ENCODE measurements around the gene MRPL12. TPM values are rescaled to one million over a fixed set of nuclear protein-coding genes. Genes with fewer than 3 reads are reported as not detected.

MRPL12 gene
- total and polyA plus RNA-seq, 4 experiments from 2014 or later: 21.9 to 47.5 (median 34.0) TPM

- H3K9me3 ChIP-seq (ENCODE audit: control insufficient read depth in 1 of 2, low read length in 2 of 2): no peaks in the 10 kb centered on the region
- H3K27ac ChIP-seq (ENCODE audit: low read depth, low read length): no peak overlapping the region
- intact Hi-C loops (cut with micrococcal nuclease): no loop called here
- ChIA-PET POLR2A (ENCODE audit: partially characterized antibody) (interaction anchor here (1.2 to 4.9 kb wide), 4 partner anchors 14 to 40 kb away, joined by 4 to 65 read pairs (median 7); partner anchors contain the start of genes ARL16, HGS, NPLOC4 and TSPAN10), CTCF (ENCODE audit: partially characterized antibody) (no interaction called here)
- H3K36me3 ChIP-seq (ENCODE audit: insufficient read depth, low read length): no peaks in the 10 kb centered on the region
- H3K4me3 Mint-ChIP-seq: no peak overlapping the region
- H3K4me3 ChIP-seq (ENCODE audit: low read length in 2 of 2): no peak overlapping the region
- peak overlapping the region in 3 of 7 donors; percentile 17 to 98 (median 97) for H3K27ac Mint-ChIP-seq
- no peaks in the 10 kb centered on the region for H3K9me3 Mint-ChIP-seq
- H3K4me1 ChIP-seq (ENCODE audit: insufficient read depth, low read length): peaks cover 49% of the 10 kb centered on the region
- no peaks in the 10 kb centered on the region for H3K27me3 Mint-ChIP-seq
- no peak for DNase-seq
- peaks cover 8 to 60% (median 24%) of the 10 kb centered on the region in 4 donors for H3K4me1 Mint-ChIP-seq
- H3K27me3 ChIP-seq (ENCODE audit: insufficient read depth, low read length): no peaks in the 10 kb centered on the region
- peaks cover 0 to 5% of the 10 kb centered on the region in 2 donors for H3K36me3 Mint-ChIP-seq
These were observed 41.2 kb upstream of the MRPL12 start for GRCh38 chr17:81662002-81662401.

- POLR2A ChIA-PET (ENCODE audit: partially characterized antibody): interaction anchor here (0.6 to 4.9 kb wide), 4 partner anchors 20 to 425 kb away, joined by 3 to 65 read pairs (median 4); partner anchors contain the start of genes ARL16, HGS, NDUFAF8 and TEPSIN
- DNase-seq: no peak
- H3K27me3 Mint-ChIP-seq: no peaks in the 10 kb centered on the region
- no peak overlapping the region for H3K4me3 ChIP-seq (ENCODE audit: low read length in 2 of 2)
- peak overlapping the region in 4 of 7 donors; percentile 47 to 88 (median 69) for H3K27ac Mint-ChIP-seq
- H3K4me1 Mint-ChIP-seq: peaks cover 13 to 74% (median 37%) of the 10 kb centered on the region in 4 donors
- H3K27me3 ChIP-seq (ENCODE audit: insufficient read depth, low read length): no peaks in the 10 kb centered on the region
- peaks cover 0 to 14% of the 10 kb centered on the region in 2 donors for H3K36me3 Mint-ChIP-seq
- H3K27ac ChIP-seq (ENCODE audit: low read depth, low read length): peak overlapping the region; percentile 16
- peaks cover 60% of the 10 kb centered on the region for H3K4me1 ChIP-seq (ENCODE audit: insufficient read depth, low read length)
- peak overlapping the region in 5 of 8 donors; percentile 31 to 81 (median 52) for H3K4me3 Mint-ChIP-seq
- no peaks in the 10 kb centered on the region for H3K36me3 ChIP-seq (ENCODE audit: insufficient read depth, low read length)
- no peaks in the 10 kb centered on the region for H3K9me3 Mint-ChIP-seq
- no peaks in the 10 kb centered on the region for H3K9me3 ChIP-seq (ENCODE audit: control insufficient read depth in 1 of 2, low read length in 2 of 2)
- intact Hi-C loops (cut with micrococcal nuclease): no loop called here
- CTCF ChIA-PET (ENCODE audit: partially characterized antibody): interaction anchor here (0.7 kb wide), 1 partner anchor 12 kb away, joined by 3 read pairs; no protein-coding TSS in a partner anchor
These were observed 39.1 kb upstream of the MRPL12 start for GRCh38 chr17:81664051-81664470.

GRCh38 chr17:81665205-81666091 lies 37.7 kb upstream of the MRPL12 start:
- H3K4me1 ChIP-seq (ENCODE audit: insufficient read depth, low read length): peaks cover 60% of the 10 kb centered on the region
- peak overlapping the region; percentile 81 to 85 for H3K4me3 ChIP-seq (ENCODE audit: low read length in 2 of 2)
- POLR2A ChIA-PET (ENCODE audit: partially characterized antibody): interaction anchor here (0.7 to 4.9 kb wide), 10 partner anchors 10 to 426 kb away, joined by 3 to 65 read pairs (median 3); partner anchors contain the start of genes ARL16, FAAP100, HGS and MRPL12
- no peaks in the 10 kb centered on the region for H3K9me3 Mint-ChIP-seq
- no peaks in the 10 kb centered on the region for H3K27me3 ChIP-seq (ENCODE audit: insufficient read depth, low read length)
- H3K36me3 Mint-ChIP-seq: peaks cover 0 to 18% of the 10 kb centered on the region in 2 donors
- CTCF ChIA-PET (ENCODE audit: partially characterized antibody): interaction anchor here (1.1 kb wide), 1 partner anchor 10 kb away, joined by 5 read pairs; no protein-coding TSS in a partner anchor
- no peaks in the 10 kb centered on the region for H3K9me3 ChIP-seq (ENCODE audit: control insufficient read depth in 1 of 2, low read length in 2 of 2)
- H3K4me1 Mint-ChIP-seq: peaks cover 13 to 77% (median 37%) of the 10 kb centered on the region in 4 donors
- peak overlapping the region; percentile 80 for H3K27ac ChIP-seq (ENCODE audit: low read depth, low read length)
- H3K4me3 Mint-ChIP-seq: peak overlapping the region; percentile 90 to 98 (median 94)
- peak overlapping the region; percentile 88 to 97 (median 96) for H3K27ac Mint-ChIP-seq
- DNase-seq: peak; percentile 28 to 44 (median 30)
- H3K36me3 ChIP-seq (ENCODE audit: insufficient read depth, low read length): peaks cover 9% of the 10 kb centered on the region
- intact Hi-C loops (cut with micrococcal nuclease): loop anchor here (1.0 to 5.0 kb wide), 3 partner anchors 18 to 37 kb away; partner anchors contain the start of genes ARL16, MRPL12, NPLOC4 and TSPAN10
- no peaks in the 10 kb centered on the region for H3K27me3 Mint-ChIP-seq

GRCh38 chr17:81666092-81666341 lies 37.1 kb upstream of the MRPL12 start:
- ChIA-PET CTCF (ENCODE audit: partially characterized antibody) (interaction anchor here (1.1 kb wide), 1 partner anchor 10 kb away, joined by 5 read pairs; no protein-coding TSS in a partner anchor), POLR2A (ENCODE audit: partially characterized antibody) (interaction anchor here (0.7 to 4.9 kb wide), 8 partner anchors 9 to 371 kb away, joined by 3 to 65 read pairs (median 3); partner anchors contain the start of genes ARL16, FAAP100, HGS and MRPL12)
- peak in 1 of 5 donors; percentile 50 for DNase-seq
- H3K4me1 ChIP-seq (ENCODE audit: insufficient read depth, low read length): peaks cover 60% of the 10 kb centered on the region
- Mint-ChIP-seq H3K4me3 (peak overlapping the region; percentile 90 to 98 (median 94)), H3K9me3 (no peaks in the 10 kb centered on the region), H3K4me1 (peaks cover 13 to 72% (median 37%) of the 10 kb centered on the region in 4 donors), H3K27ac (peak overlapping the region; percentile 88 to 97 (median 96)), H3K27me3 (no peaks in the 10 kb centered on the region), H3K36me3 (peaks cover 0 to 18% of the 10 kb centered on the region in 2 donors)
- H3K27me3 ChIP-seq (ENCODE audit: insufficient read depth, low read length): no peaks in the 10 kb centered on the region
- peaks cover 11% of the 10 kb centered on the region for H3K36me3 ChIP-seq (ENCODE audit: insufficient read depth, low read length)
- no peaks in the 10 kb centered on the region for H3K9me3 ChIP-seq (ENCODE audit: control insufficient read depth in 1 of 2, low read length in 2 of 2)
- H3K27ac ChIP-seq (ENCODE audit: low read depth, low read length): peak overlapping the region; percentile 80
- H3K4me3 ChIP-seq (ENCODE audit: low read length in 2 of 2): peak overlapping the region; percentile 81 to 85
- intact Hi-C loops (cut with micrococcal nuclease): loop anchor here (1.0 to 5.0 kb wide), 3 partner anchors 17 to 36 kb away; partner anchors contain the start of genes ARL16, MRPL12, NPLOC4 and TSPAN10

- POLR2A ChIA-PET (ENCODE audit: partially characterized antibody): interaction anchor here (0.6 to 4.9 kb wide), 8 partner anchors 10 to 372 kb away, joined by 3 to 65 read pairs (median 4); partner anchors contain the start of genes ARHGDIA, ARL16, FAAP100 and HGS
- H3K36me3 Mint-ChIP-seq: peaks cover 0 to 21% of the 10 kb centered on the region in 2 donors
- CTCF ChIA-PET (ENCODE audit: partially characterized antibody): no interaction called here
These were observed 36.6 kb upstream of the MRPL12 start, which contains the start of the genes CCDC137 and OXLD1 for GRCh38 chr17:81666342-81667191. Gene CCDC137 (plus strand): TSS chr17:81666737. CDS start chr17:81666767, 30 bp downstream. Gene OXLD1 (minus strand): TSS chr17:81666605. CDS start chr17:81666577, 28 bp downstream.

GRCh38 chr17:81667754-81668153 lies 35.4 kb upstream of the MRPL12 start:
- Histone ChIP-seq H3K27ac (ENCODE audit: low read depth, low read length) (peak overlapping the region; percentile 80), H3K27me3 (ENCODE audit: insufficient read depth, low read length) (no peaks in the 10 kb centered on the region), H3K4me3 (ENCODE audit: low read length in 2 of 2) (no peak overlapping the region), H3K9me3 (ENCODE audit: control insufficient read depth in 1 of 2, low read length in 2 of 2) (no peaks in the 10 kb centered on the region), H3K4me1 (ENCODE audit: insufficient read depth, low read length) (peaks cover 49% of the 10 kb centered on the region), H3K36me3 (ENCODE audit: insufficient read depth, low read length) (peaks cover 27% of the 10 kb centered on the region)
- ChIA-PET CTCF (ENCODE audit: partially characterized antibody) (no interaction called here), POLR2A (ENCODE audit: partially characterized antibody) (interaction anchor here (1.4 to 2.4 kb wide), 2 partner anchors 16 to 149 kb away, joined by 3 to 14 read pairs; partner anchors contain the start of genes ARL16 and HGS)
- peak overlapping the region in 6 of 7 donors; percentile 32 to 86 (median 48) for H3K27ac Mint-ChIP-seq
- H3K27me3 Mint-ChIP-seq: no peaks in the 10 kb centered on the region
- no peaks in the 10 kb centered on the region for H3K9me3 Mint-ChIP-seq
- no peak for DNase-seq
- H3K36me3 Mint-ChIP-seq: peaks cover 4 to 27% of the 10 kb centered on the region in 2 donors
- H3K4me3 Mint-ChIP-seq: peak overlapping the region; percentile 57 to 95 (median 92)
- intact Hi-C loops (cut with micrococcal nuclease): loop anchor here (5.0 kb wide), 1 partner anchor 35 kb away; the partner anchor contains the start of gene MRPL12
- H3K4me1 Mint-ChIP-seq: peaks cover 14 to 59% (median 35%) of the 10 kb centered on the region in 4 donors

More at GRCh38 chr17:81666342-81667191, 36.6 kb upstream of the MRPL12 start, which contains the start of the genes CCDC137 and OXLD1:
- intact Hi-C loops (cut with micrococcal nuclease): loop anchor here (1.0 to 5.0 kb wide), 3 partner anchors 17 to 36 kb away; partner anchors contain the start of genes ARL16, MRPL12, NPLOC4 and TSPAN10
- Histone ChIP-seq H3K4me3 (ENCODE audit: low read length in 2 of 2) (peak within 1 kb of the TSS; percentile 81 to 85), H3K27ac (ENCODE audit: low read depth, low read length) (peak within 1 kb of the TSS; percentile 80), H3K9me3 (ENCODE audit: control insufficient read depth in 1 of 2, low read length in 2 of 2) (no peaks in the 10 kb centered on the region), H3K4me1 (ENCODE audit: insufficient read depth, low read length) (peaks cover 60% of the 10 kb centered on the region), H3K36me3 (ENCODE audit: insufficient read depth, low read length) (peaks cover 17% of the 10 kb centered on the region), H3K27me3 (ENCODE audit: insufficient read depth, low read length) (no peaks in the 10 kb centered on the region)
- peak; percentile 88 to 92 (median 90) for DNase-seq
- H3K27ac Mint-ChIP-seq: peak within 1 kb of the TSS; percentile 88 to 97 (median 96)
- no peaks in the 10 kb centered on the region for H3K27me3 Mint-ChIP-seq
- no peaks in the 10 kb centered on the region for H3K9me3 Mint-ChIP-seq
- peaks cover 14 to 69% (median 37%) of the 10 kb centered on the region in 4 donors for H3K4me1 Mint-ChIP-seq
- peak within 1 kb of the TSS; percentile 90 to 98 (median 95) for H3K4me3 Mint-ChIP-seq
